CD4-positive, alpha-beta T cell (primary cell): Measurements from ENCODE around the gene MECR. TPM values are rescaled to one million over a fixed set of nuclear protein-coding genes. Genes with fewer than 3 reads are reported as not detected.

Experiments
- ATAC-seq: fragments of 200-7000 bp; cut with Tn5 transposase; one replicate; pipeline ENCODE4 v1.10.0; 2022; ENCODE audit warnings: mild to moderate bottlenecking; ENCODE audit not compliant: poor library complexity
- CTCF ChIA-PET: fragments of 350-600 bp; sonication (Branson Sonifier 250); formaldehyde crosslinking; loops from one replicate; lab custom pipeline; 2021; ENCODE audit warnings: antibody characterized with exemption, inconsistent platforms; lab: Charles Lee
- POLR2A ChIA-PET: fragments of 350-600 bp; sonication (Branson Sonifier 250); formaldehyde crosslinking; loops from one replicate; lab custom pipeline; 2021; ENCODE audit warnings: antibody characterized with exemption, inconsistent platforms; lab: Charles Lee
- DNase-seq, 14 experiments: peaks; one replicate each; pipeline ENCODE4 v3.0.0-alpha.2; 2013 to 2020; ENCODE audit warnings: mixed read lengths in 2 of 14
- H3K27ac ChIP-seq, 2 donors: one replicate each; pipeline versions ENCODE4 v1.5.1 to v1.7.0; 2013; ENCODE audit warnings: low read length in 2 of 2, low read depth in 1 of 2, mild to moderate bottlenecking in 1 of 2
- H3K27me3 ChIP-seq, 2 experiments: 1 replicate in 1 of 2; 2 replicates in 1 of 2; pipeline versions ENCODE4 v1.6.1 to v1.7.0; 2013; ENCODE audit warnings: low read length in 2 of 2, control low read depth in 1 of 2, mild to moderate bottlenecking in 1 of 2, moderate library complexity in 1 of 2; ENCODE audit not compliant: insufficient read depth in 2 of 2, control insufficient read depth in 1 of 2
- H3K36me3 ChIP-seq: one replicate; pipeline ENCODE4 v1.6.1; 2013; ENCODE audit warnings: low read length, control low read depth; ENCODE audit not compliant: insufficient read depth
- H3K4me1 ChIP-seq: one replicate; pipeline ENCODE4 v1.6.1; 2013; ENCODE audit warnings: low read length, control low read depth; ENCODE audit not compliant: insufficient read depth
- H3K4me3 ChIP-seq: one replicate; pipeline ENCODE4 v1.5.1; 2013; ENCODE audit warnings: mild to moderate bottlenecking, low read length, moderate library complexity
- H3K9me3 ChIP-seq, 2 experiments: 1 replicate in 1 of 2; 2 replicates in 1 of 2; pipeline versions ENCODE4 v1.6.1 to v1.7.0; 2013; ENCODE audit warnings: low read length in 2 of 2, mild to moderate bottlenecking in 2 of 2, control low read depth in 1 of 2, moderate library complexity in 1 of 2; ENCODE audit not compliant: control insufficient read depth in 1 of 2, insufficient read depth in 1 of 2
- H3K27ac Mint-ChIP-seq: one replicate; pipeline ENCODE4 v1.8.0; 2020; ENCODE audit warnings: mixed read lengths
- H3K27me3 Mint-ChIP-seq: one replicate; pipeline ENCODE4 v1.8.0; 2021; ENCODE audit warnings: mixed read lengths
- H3K36me3 Mint-ChIP-seq: one replicate; pipeline ENCODE4 v1.8.0; 2021; ENCODE audit warnings: low read depth, mixed read lengths
- H3K4me1 Mint-ChIP-seq: one replicate; pipeline ENCODE4 v1.8.0; 2021; ENCODE audit warnings: low read depth, mixed read lengths
- H3K4me3 Mint-ChIP-seq: one replicate; pipeline ENCODE4 v1.8.0; 2020; ENCODE audit warnings: mild to moderate bottlenecking, mixed read lengths
- H3K9me3 Mint-ChIP-seq: one replicate; pipeline ENCODE4 v1.8.0; 2020; ENCODE audit warnings: mixed read lengths
- intact Hi-C, 2 experiments: fragments of 100-400 bp; cut with DNase I in 1 of 2; cut with micrococcal nuclease in 1 of 2; formaldehyde crosslinking; loops; one replicate each; pipeline versions ENCODE4 v1.15.1 to v1.9.0; 2023 to 2025; cut with DNase I, micrococcal nuclease
- total RNA-seq, 174 experiments: library from RNA in 2 of 174; stranded (reverse) in 2 of 174; gene quantifications; one replicate each; pipeline ENCODE4 v1.2.3 and lab custom pipeline; 2021 to 2026
- TF ChIP-seq, protein P1 (sequence below): fragments of 200-600 bp; IDR thresholded peaks from one replicate; pipeline ENCODE4 v1.8.0; 2022; ENCODE audit warnings: antibody characterized with exemption, mild to moderate bottlenecking

Gene MECR
- total RNA-seq, 2 experiments from 2014 or later: 5.5 to 6.6 TPM

DNA sequence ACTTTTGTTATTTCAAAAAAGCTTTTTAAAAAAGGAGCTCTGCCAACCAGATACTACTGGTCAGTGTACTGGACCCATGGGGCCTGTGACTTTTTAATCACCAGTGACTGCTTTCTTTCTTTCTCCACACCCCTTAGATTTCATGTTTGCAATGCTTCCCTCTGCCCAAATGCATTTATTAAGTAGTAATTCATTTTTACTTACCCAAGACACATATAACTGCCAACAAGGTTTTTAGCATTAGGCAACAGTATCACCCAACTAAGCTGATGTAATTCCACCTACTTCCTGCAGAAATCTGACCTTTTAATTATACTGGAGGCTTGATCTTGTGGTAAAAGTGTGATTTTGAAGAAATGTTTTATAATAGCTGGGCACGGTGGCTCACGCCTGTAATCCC lies 12.5 kb downstream of the MECR start:
- ChIA-PET POLR2A (no interaction called here), CTCF (no interaction called here)
- Histone ChIP-seq H3K4me3 (no peak overlapping the region), H3K27me3 (no peaks in the 10 kb centered on the region), H3K4me1 (no peaks in the 10 kb centered on the region), H3K27ac (no peak overlapping the region), H3K9me3 (no peaks in the 10 kb centered on the region), H3K36me3 (peaks cover 29% of the 10 kb centered on the region)
- no peaks in the 10 kb centered on the region for H3K27me3 Mint-ChIP-seq
- no peak overlapping the region for H3K4me3 Mint-ChIP-seq
- TF ChIP-seq, protein P1, sequence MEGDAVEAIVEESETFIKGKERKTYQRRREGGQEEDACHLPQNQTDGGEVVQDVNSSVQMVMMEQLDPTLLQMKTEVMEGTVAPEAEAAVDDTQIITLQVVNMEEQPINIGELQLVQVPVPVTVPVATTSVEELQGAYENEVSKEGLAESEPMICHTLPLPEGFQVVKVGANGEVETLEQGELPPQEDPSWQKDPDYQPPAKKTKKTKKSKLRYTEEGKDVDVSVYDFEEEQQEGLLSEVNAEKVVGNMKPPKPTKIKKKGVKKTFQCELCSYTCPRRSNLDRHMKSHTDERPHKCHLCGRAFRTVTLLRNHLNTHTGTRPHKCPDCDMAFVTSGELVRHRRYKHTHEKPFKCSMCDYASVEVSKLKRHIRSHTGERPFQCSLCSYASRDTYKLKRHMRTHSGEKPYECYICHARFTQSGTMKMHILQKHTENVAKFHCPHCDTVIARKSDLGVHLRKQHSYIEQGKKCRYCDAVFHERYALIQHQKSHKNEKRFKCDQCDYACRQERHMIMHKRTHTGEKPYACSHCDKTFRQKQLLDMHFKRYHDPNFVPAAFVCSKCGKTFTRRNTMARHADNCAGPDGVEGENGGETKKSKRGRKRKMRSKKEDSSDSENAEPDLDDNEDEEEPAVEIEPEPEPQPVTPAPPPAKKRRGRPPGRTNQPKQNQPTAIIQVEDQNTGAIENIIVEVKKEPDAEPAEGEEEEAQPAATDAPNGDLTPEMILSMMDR: no peak
- H3K27ac Mint-ChIP-seq: no peak overlapping the region
- H3K9me3 Mint-ChIP-seq: no peaks in the 10 kb centered on the region
- DNase-seq (no peak), ATAC-seq (no peak)
- intact Hi-C loops: no loop called here
- peaks cover 43% of the 10 kb centered on the region for H3K36me3 Mint-ChIP-seq
- H3K4me1 Mint-ChIP-seq: no peaks in the 10 kb centered on the region

DNA sequence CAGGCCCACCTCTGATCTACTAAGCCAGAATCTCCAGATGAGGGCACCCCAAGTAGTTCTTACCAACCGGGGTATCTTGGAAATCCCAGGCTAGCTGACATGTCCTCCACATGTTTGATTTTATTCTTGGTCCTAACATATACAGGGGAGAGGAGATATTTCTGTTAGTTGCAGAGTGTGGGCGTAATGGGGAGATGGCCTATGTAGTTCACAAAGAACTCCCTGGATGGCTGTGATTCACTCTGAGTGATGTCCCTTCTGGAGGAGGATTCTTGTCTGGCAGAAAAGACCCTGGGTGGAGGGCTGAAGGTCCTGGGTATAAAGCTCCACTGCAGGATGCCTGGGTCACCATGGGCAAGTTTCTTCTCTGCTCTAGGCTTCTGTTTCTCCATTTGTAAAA lies 13.1 kb downstream of the MECR start:
- no peaks in the 10 kb centered on the region for H3K27me3 ChIP-seq
- ATAC-seq: no peak
- peaks cover 34% of the 10 kb centered on the region for H3K36me3 ChIP-seq
- intact Hi-C loops: no loop called here
- no peak overlapping the region for H3K27ac ChIP-seq
- H3K9me3 ChIP-seq: no peaks in the 10 kb centered on the region
- Mint-ChIP-seq H3K36me3 (peaks cover 45% of the 10 kb centered on the region), H3K4me1 (no peaks in the 10 kb centered on the region), H3K27me3 (no peaks in the 10 kb centered on the region), H3K9me3 (no peaks in the 10 kb centered on the region), H3K4me3 (no peak overlapping the region), H3K27ac (no peak overlapping the region)
- H3K4me1 ChIP-seq: no peaks in the 10 kb centered on the region
- CTCF ChIA-PET: interaction anchor here (1.2 kb wide), 1 partner anchor 15 kb away, joined by 3 read pairs; no protein-coding TSS in a partner anchor
- TF ChIP-seq, protein P1: no peak
- POLR2A ChIA-PET: no interaction called here
- no peak for DNase-seq
- H3K4me3 ChIP-seq: no peak overlapping the region

DNA sequence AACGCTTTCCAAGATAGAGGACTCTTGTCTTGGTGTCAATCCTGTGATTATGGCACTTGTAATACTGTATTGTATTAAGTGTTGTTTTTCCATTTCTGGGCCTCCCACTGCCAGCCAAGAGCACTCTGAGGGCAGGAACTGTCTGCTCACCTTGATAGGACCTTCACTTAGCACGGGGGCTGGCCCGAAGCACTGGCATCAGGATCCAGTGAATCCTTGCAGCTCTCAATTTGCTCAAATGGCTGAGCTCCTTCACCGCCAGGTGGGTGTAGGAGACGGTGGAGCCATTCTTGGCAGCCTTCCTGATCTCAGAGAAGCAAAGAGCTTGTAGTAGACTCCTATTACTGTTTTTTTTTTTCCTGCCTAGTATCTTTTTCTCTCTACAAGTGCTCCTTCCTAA lies 17.7 kb downstream of the MECR start:
- Histone ChIP-seq H3K27me3 (no peaks in the 10 kb centered on the region), H3K9me3 (no peaks in the 10 kb centered on the region), H3K4me3 (no peak overlapping the region), H3K27ac (no peak overlapping the region), H3K36me3 (peaks cover 46% of the 10 kb centered on the region), H3K4me1 (no peaks in the 10 kb centered on the region)
- TF ChIP-seq, protein P1: no peak
- Mint-ChIP-seq H3K36me3 (peaks cover 44% of the 10 kb centered on the region), H3K9me3 (no peaks in the 10 kb centered on the region), H3K4me1 (no peaks in the 10 kb centered on the region), H3K27ac (no peak overlapping the region), H3K27me3 (no peaks in the 10 kb centered on the region), H3K4me3 (no peak overlapping the region)
- ATAC-seq (no peak), DNase-seq (no peak)
- CTCF ChIA-PET: no interaction called here
- intact Hi-C loops: no loop called here
- POLR2A ChIA-PET: interaction anchor here (0.6 kb wide), 1 partner anchor 179 kb away, joined by 3 read pairs; no protein-coding TSS in a partner anchor
